K562 (cell line): ENCODE measurements around the gene SLC13A3. TPM values are rescaled to one million over a fixed set of nuclear protein-coding genes. Genes with fewer than 3 reads are reported as not detected.

Source experiments
- ATF7 ChIP-seq: fragments of 450-650 bp; IDR thresholded peaks from 2 replicates; pipeline ENCODE4 v1.7.1; 2014; ENCODE audit warnings: mild to moderate bottlenecking, moderate library complexity
- BRD9 ChIP-seq: fragments of 450-650 bp; IDR thresholded peaks from 2 replicates; pipeline ENCODE4 v1.6.1; 2018; ENCODE audit warnings: low read depth; ENCODE audit not compliant: partially characterized antibody
- CBX1 ChIP-seq: sonication (generic); IDR thresholded peaks from 2 replicates; pipeline ENCODE4 v1.6.1; 2016; ENCODE audit warnings: antibody characterized with exemption, low read depth, mild to moderate bottlenecking
- CCNT2 ChIP-seq: IDR thresholded peaks from 2 replicates; pipeline ENCODE4 v1.6.1; 2011; ENCODE audit warnings: borderline replicate concordance, low read depth, mild to moderate bottlenecking, moderate library complexity, mixed read lengths, low read length; ENCODE audit not compliant: insufficient read length; ENCODE audit errors: extremely low read depth
- CHD2 ChIP-seq: IDR thresholded peaks from 2 replicates; pipeline ENCODE4 v1.6.1; 2011; ENCODE audit warnings: low read depth, low read length
- DDX20 ChIP-seq: fragments of 450-650 bp; IDR thresholded peaks from 2 replicates; pipeline ENCODE4 v1.6.1; 2016; ENCODE audit warnings: missing genetic modification characterization, low read depth, mild to moderate bottlenecking, missing compliant biosample characterization, moderate library complexity
- HDAC3 ChIP-seq: fragments of 450-650 bp; IDR thresholded peaks from 2 replicates; pipeline ENCODE4 v1.6.1; 2018; ENCODE audit warnings: borderline replicate concordance, mild to moderate bottlenecking, moderate library complexity; ENCODE audit not compliant: partially characterized antibody
- HDAC8 ChIP-seq: fragments of 450-650 bp; IDR thresholded peaks from 2 replicates; pipeline ENCODE4 v1.6.1; 2016; ENCODE audit warnings: mild to moderate bottlenecking, missing genetic modification characterization, moderate library complexity, missing compliant biosample characterization
- LARP7 ChIP-seq: fragments of 450-650 bp; IDR thresholded peaks from 2 replicates; pipeline ENCODE4 v1.6.1; 2016
- MAZ ChIP-seq, 2 experiments: fragments of 450-650 bp in 1 of 2; sonication (generic) in 1 of 2; formaldehyde crosslinking; IDR thresholded peaks in 1 of 2; conservative IDR thresholded peaks in 1 of 2; 2 replicates each; pipeline versions ENCODE4 v1.4.0 to v1.5.0; 2020; ENCODE audit warnings: mild to moderate bottlenecking in 1 of 2, missing genetic modification reagents in 1 of 2
- MBD2 ChIP-seq: sonication (generic); IDR thresholded peaks from 2 replicates; pipeline ENCODE4 v1.6.1; 2016; ENCODE audit warnings: low read depth, borderline replicate concordance
- NR1H2 ChIP-seq: sonication (generic); formaldehyde crosslinking; IDR thresholded peaks from 2 replicates; pipeline ENCODE4 v1.4.0; 2020; ENCODE audit warnings: mild to moderate bottlenecking, missing genetic modification reagents
- RBM22 ChIP-seq: fragments of 200-400 bp; formaldehyde crosslinking; IDR thresholded peaks from 2 replicates; pipeline ENCODE4 v1.6.1; 2018; ENCODE audit warnings: low read length, low read depth; ENCODE audit not compliant: poor library complexity, severe bottlenecking
- SIX5 ChIP-seq, 2 experiments: IDR thresholded peaks; 2 replicates each; pipeline ENCODE4 v1.6.1; 2011; ENCODE audit warnings: low read length in 2 of 2, borderline replicate concordance in 1 of 2, low read depth in 1 of 2, mild to moderate bottlenecking in 1 of 2, moderate library complexity in 1 of 2; ENCODE audit not compliant: insufficient read depth in 1 of 2
- SREBF1 ChIP-seq: fragments of 150-350 bp; IDR thresholded peaks from 2 replicates; pipeline ENCODE4 v1.6.1; 2014; ENCODE audit warnings: antibody characterized with exemption, low read depth, low read length, borderline replicate concordance
- ZFP30 ChIP-seq: fragments of 250-450 bp; sonication (Bioruptor Pico); IDR thresholded peaks from 2 replicates; pipeline ENCODE4 v1.8.0; 2022; ENCODE audit warnings: moderate library complexity, mild to moderate bottlenecking, inconsistent platforms, borderline replicate concordance
- ZNF124 ChIP-seq: sonication (generic); formaldehyde crosslinking; IDR thresholded peaks from 2 replicates; pipeline ENCODE4 v1.8.1; 2022; ENCODE audit warnings: missing genetic modification reagents
- ZNF431 ChIP-seq: sonication (generic); formaldehyde crosslinking; IDR thresholded peaks from 2 replicates; pipeline ENCODE4 v1.8.0; 2022; ENCODE audit warnings: mild to moderate bottlenecking, missing genetic modification reagents
- ZNF444 ChIP-seq: fragments of 250-450 bp; sonication (Bioruptor Pico); IDR thresholded peaks from 2 replicates; pipeline ENCODE4 v1.4.0; 2020; ENCODE audit warnings: mild to moderate bottlenecking, moderate library complexity
- ZNF766 ChIP-seq: fragments of 200-800 bp; sonication (Bioruptor generic); conservative IDR thresholded peaks from 2 replicates; pipeline ENCODE4 v1.6.1; 2016; ENCODE audit warnings: missing genetic modification characterization, missing compliant biosample characterization
- polyA plus RNA-seq, 8 experiments: library from polyadenylated mRNA; depleted of rRNA in 4 of 8; stranded (reverse) in 5 of 8; unstranded in 3 of 8; fragments of >200 nt; fragmentation: Nextera tagmentation in 2 of 8; fragmentation: Illumina TruSeq in 1 of 8; extraction: Ambion mirVana in 2 of 8; extraction: Trizol in 1 of 8; gene quantifications; 2 replicates each; pipeline versions ENCODE4 v1.2.1 to v1.2.3, GENCODE V29; 2011 to 2014; ENCODE audit warnings: inconsistent platforms in 1 of 8, missing spikeins in 1 of 8
- total RNA-seq, 7 experiments: library from RNA; depleted of rRNA in 6 of 7; stranded (reverse); fragments of >200 nt in 6 of 7; fragmentation: Illumina TruSeq in 2 of 7; extraction: Trizol in 2 of 7; gene quantifications; 2 replicates each; pipeline versions ENCODE4 v1.2.1 to v1.2.3, GENCODE V29; 2011 to 2021; ENCODE audit warnings: low replicate concordance in 1 of 7
- TF ChIP-seq, protein P1 (sequence below), 2 experiments: IDR thresholded peaks; 2 replicates each; pipeline ENCODE4 v1.6.1; 2011; ENCODE audit warnings: borderline replicate concordance in 1 of 2, control low read depth in 1 of 2, low read depth in 1 of 2, low read length in 1 of 2, mild to moderate bottlenecking in 1 of 2, mixed read lengths in 1 of 2, moderate library complexity in 1 of 2; ENCODE audit not compliant: insufficient read depth in 1 of 2, insufficient read length in 1 of 2, poor library complexity in 1 of 2, severe bottlenecking in 1 of 2; ENCODE audit errors: extremely low read depth in 1 of 2
- TF ChIP-seq, protein P2 (sequence below): sonication (generic); formaldehyde crosslinking; IDR thresholded peaks from 2 replicates; pipeline ENCODE4 v1.8.1; 2023; ENCODE audit warnings: mild to moderate bottlenecking, missing genetic modification reagents, moderate library complexity
- TF ChIP-seq, protein P3 (sequence below): fragments of 450-650 bp; formaldehyde crosslinking; IDR thresholded peaks from 2 replicates; pipeline ENCODE4 v1.4.0; 2020; ENCODE audit warnings: mild to moderate bottlenecking, mixed read lengths
- TF ChIP-seq, protein P4 (sequence below): IDR thresholded peaks from 2 replicates; pipeline ENCODE4 v1.6.1; 2011; ENCODE audit not compliant: insufficient read length; ENCODE audit errors: extremely low read depth

The SLC13A3 gene
- total and polyA plus RNA-seq, 9 of the 15 experiments (the other 6 are each of a cell fraction or from before 2014, with no cell fraction given): 5.5 to 16.4 (median 8.5) TPM

DNA sequence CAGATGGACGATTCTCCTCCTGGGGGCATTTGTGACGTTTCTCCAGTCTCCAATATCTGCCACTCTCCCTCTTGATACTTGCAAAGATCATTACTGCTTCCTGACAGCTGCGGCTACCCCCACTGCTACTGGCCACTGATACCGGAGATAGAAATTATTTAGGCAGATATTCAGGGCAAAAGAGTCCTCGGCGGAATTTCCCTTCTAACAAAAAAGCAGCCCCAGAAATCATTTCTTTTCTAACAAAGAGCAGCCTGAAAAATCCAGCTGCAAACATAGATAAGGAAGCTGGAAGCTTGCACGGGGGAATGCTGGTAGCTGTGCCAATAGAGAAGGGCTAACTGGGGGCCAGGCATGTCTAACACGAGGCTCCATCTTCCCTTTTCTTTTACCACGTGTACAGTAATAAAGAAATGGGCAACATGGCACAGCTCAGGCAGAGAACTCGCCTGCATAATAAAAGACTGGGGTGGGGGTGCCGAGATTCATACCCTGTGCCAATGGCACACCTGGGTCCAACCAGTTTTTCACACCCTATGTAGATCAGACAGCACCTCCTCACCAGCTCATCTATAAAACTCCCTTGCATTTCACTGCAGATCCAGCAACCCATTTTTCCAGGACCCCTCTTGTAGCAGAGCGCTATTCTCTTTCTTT is 31.9 kb upstream of the SLC13A3 start (continued):
- TF ChIP-seq DDX20 (tag): no peak
- no peak for TF ChIP-seq ZNF444 (CRISPR knock-in tag)
- no peak for TF ChIP-seq NR1H2 (CRISPR knock-in tag)
- no peak for TF ChIP-seq CBX1
- TF ChIP-seq HDAC3: no peak
- TF ChIP-seq HDAC8 (tag): no peak
- TF ChIP-seq, protein P1, sequence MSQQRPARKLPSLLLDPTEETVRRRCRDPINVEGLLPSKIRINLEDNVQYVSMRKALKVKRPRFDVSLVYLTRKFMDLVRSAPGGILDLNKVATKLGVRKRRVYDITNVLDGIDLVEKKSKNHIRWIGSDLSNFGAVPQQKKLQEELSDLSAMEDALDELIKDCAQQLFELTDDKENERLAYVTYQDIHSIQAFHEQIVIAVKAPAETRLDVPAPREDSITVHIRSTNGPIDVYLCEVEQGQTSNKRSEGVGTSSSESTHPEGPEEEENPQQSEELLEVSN (IDR thresholded peaks at IDR 0.05; ENCODE audit: borderline replicate concordance in 1 of 2, extremely low read depth in 1 of 2, insufficient read depth in 1 of 2, insufficient read length in 1 of 2, low read depth in 1 of 2, low read length in 1 of 2, poor library complexity in 1 of 2, severe bottlenecking in 1 of 2): peak in 1 of 2 experiments; percentile 76
- TF ChIP-seq ZNF766 (CRISPR knock-in tag): no peak
- peak; percentile 25 for TF ChIP-seq CCNT2
- no peak for TF ChIP-seq LARP7
- TF ChIP-seq, protein P2, sequence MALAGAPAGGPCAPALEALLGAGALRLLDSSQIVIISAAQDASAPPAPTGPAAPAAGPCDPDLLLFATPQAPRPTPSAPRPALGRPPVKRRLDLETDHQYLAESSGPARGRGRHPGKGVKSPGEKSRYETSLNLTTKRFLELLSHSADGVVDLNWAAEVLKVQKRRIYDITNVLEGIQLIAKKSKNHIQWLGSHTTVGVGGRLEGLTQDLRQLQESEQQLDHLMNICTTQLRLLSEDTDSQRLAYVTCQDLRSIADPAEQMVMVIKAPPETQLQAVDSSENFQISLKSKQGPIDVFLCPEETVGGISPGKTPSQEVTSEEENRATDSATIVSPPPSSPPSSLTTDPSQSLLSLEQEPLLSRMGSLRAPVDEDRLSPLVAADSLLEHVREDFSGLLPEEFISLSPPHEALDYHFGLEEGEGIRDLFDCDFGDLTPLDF (CRISPR knock-in tag): no peak
- TF ChIP-seq BRD9: no peak
- no peak for TF ChIP-seq ZNF431 (CRISPR knock-in tag)
- TF ChIP-seq SIX5 (IDR thresholded peaks at IDR 0.05; ENCODE audit: borderline replicate concordance in 1 of 2, insufficient read depth in 1 of 2, low read depth in 1 of 2, low read length in 2 of 2): no peak
- TF ChIP-seq MBD2: no peak
- TF ChIP-seq MAZ (CRISPR knock-in tag; conservative IDR thresholded peaks at IDR 0.05 in 1 of 2, IDR thresholded peaks at IDR 0.05 in 1 of 2): no peak
- TF ChIP-seq, protein P3, sequence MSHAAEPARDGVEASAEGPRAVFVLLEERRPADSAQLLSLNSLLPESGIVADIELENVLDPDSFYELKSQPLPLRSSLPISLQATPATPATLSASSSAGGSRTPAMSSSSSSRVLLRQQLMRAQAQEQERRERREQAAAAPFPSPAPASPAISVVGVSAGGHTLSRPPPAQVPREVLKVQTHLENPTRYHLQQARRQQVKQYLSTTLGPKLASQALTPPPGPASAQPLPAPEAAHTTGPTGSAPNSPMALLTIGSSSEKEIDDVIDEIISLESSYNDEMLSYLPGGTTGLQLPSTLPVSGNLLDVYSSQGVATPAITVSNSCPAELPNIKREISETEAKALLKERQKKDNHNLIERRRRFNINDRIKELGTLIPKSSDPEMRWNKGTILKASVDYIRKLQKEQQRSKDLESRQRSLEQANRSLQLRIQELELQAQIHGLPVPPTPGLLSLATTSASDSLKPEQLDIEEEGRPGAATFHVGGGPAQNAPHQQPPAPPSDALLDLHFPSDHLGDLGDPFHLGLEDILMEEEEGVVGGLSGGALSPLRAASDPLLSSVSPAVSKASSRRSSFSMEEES (CRISPR knock-in tag): no peak
- TF ChIP-seq ATF7: 0 out of 2 replicates have a peak, but pooled peaks have one; percentile 9
- TF ChIP-seq, protein P4, sequence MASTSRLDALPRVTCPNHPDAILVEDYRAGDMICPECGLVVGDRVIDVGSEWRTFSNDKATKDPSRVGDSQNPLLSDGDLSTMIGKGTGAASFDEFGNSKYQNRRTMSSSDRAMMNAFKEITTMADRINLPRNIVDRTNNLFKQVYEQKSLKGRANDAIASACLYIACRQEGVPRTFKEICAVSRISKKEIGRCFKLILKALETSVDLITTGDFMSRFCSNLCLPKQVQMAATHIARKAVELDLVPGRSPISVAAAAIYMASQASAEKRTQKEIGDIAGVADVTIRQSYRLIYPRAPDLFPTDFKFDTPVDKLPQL: no peak
- no peak for TF ChIP-seq SREBF1
- TF ChIP-seq CHD2: no peak
- no peak for TF ChIP-seq RBM22
- TF ChIP-seq ZFP30 (CRISPR knock-in tag): no peak
- TF ChIP-seq ZNF124 (CRISPR knock-in tag): no peak
